Measurements from ENCODE around the gene SLC27A4.
"Not testable (repeated sequence)": the region's sequence is repeated elsewhere in the genome, so short reads cannot be mapped to it uniquely, and the experiment has no call there.

SLC27A4 gene

DNA sequence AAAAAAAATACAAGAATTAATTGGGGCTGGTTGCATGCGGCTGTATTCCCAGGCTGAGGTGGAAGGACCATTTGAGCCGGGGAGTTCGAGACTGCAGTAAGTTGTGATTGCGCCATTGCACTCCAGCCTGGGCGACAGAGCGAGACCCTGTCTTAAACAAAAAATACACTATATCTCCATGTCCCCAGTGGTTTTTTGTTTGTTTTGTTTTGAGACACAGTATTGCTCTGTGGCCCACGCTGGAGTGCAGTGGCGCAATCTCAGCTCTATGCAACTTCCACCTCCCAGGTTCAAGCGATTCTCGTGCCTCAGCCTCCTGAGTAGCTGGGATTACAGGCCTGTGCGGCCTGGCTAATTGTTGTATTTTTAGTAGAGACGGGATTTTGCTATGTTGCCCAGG lies 16.5 kb upstream of the SLC27A4 start:
- no peak for TF ChIP-seq CTCF (IDR thresholded peaks at IDR 0.05; ENCODE audit: extremely low read depth, insufficient read depth, missing control alignments)
- in situ Hi-C loops (cut with MboI; ENCODE audit: low pct_unique_long_range_greater_than_20kb, low sequenced_read_pairs, unreplicated experiment): no loop called here
- no peak for DNase-seq (ENCODE audit: low spot score)

DNA sequence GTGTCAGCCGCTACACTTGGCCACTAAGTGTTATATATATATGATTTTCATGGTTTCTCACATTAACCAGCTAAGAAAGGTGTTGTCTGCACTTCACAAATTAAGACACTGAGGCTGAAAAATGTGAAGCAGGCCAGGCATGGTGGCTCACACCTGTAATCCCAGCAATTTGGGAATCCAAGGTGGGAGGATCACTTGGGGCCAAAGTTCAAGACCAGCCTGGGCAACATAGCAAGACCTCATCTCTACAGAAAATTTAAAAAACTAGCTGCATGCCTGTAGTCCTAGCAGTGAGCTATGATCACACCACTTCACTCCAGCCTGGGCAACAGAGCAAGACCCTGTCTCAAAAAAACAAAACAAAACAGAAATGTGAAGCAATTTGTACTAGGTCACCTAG lies 15.9 kb upstream of the SLC27A4 start:
- DNase-seq (ENCODE audit: low spot score): no peak
- in situ Hi-C loops (cut with MboI; ENCODE audit: low pct_unique_long_range_greater_than_20kb, low sequenced_read_pairs, unreplicated experiment): no loop called here
- no peak for TF ChIP-seq CTCF (IDR thresholded peaks at IDR 0.05; ENCODE audit: extremely low read depth, insufficient read depth, missing control alignments)

DNA sequence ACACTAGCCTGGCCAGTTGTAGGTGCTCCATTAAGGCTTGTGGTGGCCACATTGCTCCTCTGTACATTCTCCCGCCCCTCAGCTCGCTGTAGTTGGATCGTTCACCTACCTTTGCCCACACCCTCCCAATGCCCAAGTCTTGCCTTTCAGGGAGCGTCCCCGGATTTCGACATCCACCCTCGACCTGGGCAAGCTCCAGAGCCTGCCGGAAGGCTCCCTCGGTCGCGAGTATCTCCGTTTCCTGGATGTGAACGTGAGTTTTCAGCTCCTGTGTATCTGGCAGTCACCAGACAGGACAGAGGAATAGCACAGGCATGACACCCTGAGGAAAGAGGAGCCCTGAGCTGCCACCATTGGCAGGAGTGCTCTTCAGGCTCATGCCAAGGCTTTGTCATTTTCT lies 14.7 kb upstream of the SLC27A4 start:
- in situ Hi-C loops (cut with MboI; ENCODE audit: low pct_unique_long_range_greater_than_20kb, low sequenced_read_pairs, unreplicated experiment): no loop called here
- no peak for DNase-seq (ENCODE audit: low spot score)
- no peak for TF ChIP-seq CTCF (IDR thresholded peaks at IDR 0.05; ENCODE audit: extremely low read depth, insufficient read depth, missing control alignments)

- TF ChIP-seq CTCF (IDR thresholded peaks at IDR 0.05; ENCODE audit: extremely low read depth, insufficient read depth, missing control alignments): no peak
- DNase-seq (ENCODE audit: low spot score): no peak
- in situ Hi-C loops (cut with MboI; ENCODE audit: low pct_unique_long_range_greater_than_20kb, low sequenced_read_pairs, unreplicated experiment): no loop called here
Measured at GRCh38 chr9:128333451-128333869, 6.9 kb upstream of the SLC27A4 start.

DNA sequence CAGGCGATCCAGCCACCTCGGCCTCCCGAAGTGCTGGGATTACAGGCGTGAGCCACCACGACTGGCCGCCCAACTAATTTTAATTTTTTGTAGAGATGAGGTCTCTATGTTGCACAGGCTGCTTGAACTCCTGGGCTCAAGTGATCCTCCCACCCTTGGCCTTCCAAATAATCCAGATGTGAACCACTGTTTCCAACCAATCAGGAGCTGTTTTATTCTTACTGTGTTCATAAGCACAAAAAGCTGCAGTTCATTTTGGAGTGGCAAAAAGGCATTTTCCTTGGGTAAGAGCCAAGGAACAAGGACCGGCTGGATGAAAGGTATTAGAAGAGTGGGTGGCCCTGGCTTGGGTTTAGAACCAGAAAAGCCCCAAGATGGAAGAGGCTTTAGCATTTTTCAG lies 5.2 kb upstream of the SLC27A4 start:
- no peak for DNase-seq (ENCODE audit: low spot score)
- in situ Hi-C loops (cut with MboI; ENCODE audit: low pct_unique_long_range_greater_than_20kb, low sequenced_read_pairs, unreplicated experiment): no loop called here
- TF ChIP-seq CTCF (IDR thresholded peaks at IDR 0.05; ENCODE audit: extremely low read depth, insufficient read depth, missing control alignments): no peak

DNA sequence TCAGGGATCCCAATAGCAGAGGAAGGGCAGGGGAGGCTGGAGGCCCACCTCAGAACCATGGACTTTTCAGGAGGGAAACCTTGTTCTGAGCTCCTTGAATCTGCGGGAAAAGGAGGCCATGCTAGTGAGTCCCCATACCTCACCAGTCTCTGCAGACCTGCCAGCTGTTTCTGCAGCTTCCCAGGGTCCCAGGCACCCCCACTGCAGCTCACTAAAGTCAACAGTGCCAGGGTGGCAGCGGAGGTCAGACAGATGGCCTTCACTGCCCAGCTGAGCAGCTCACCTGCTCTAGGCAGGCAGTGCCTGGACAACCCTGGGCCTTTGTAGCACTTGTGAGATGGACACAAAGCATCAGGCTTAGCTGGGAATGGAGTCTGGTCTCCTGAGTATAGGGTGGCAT lies 4.4 kb upstream of the SLC27A4 start:
- no peak for DNase-seq (ENCODE audit: low spot score)
- TF ChIP-seq CTCF (IDR thresholded peaks at IDR 0.05; ENCODE audit: extremely low read depth, insufficient read depth, missing control alignments): no peak
- in situ Hi-C loops (cut with MboI; ENCODE audit: low pct_unique_long_range_greater_than_20kb, low sequenced_read_pairs, unreplicated experiment): no loop called here

- in situ Hi-C loops (cut with MboI; ENCODE audit: low pct_unique_long_range_greater_than_20kb, low sequenced_read_pairs, unreplicated experiment): no loop called here
- DNase-seq (ENCODE audit: low spot score): no peak
- no peak for TF ChIP-seq CTCF (IDR thresholded peaks at IDR 0.05; ENCODE audit: extremely low read depth, insufficient read depth, missing control alignments)
Measured at GRCh38 chr9:128337936-128338335, 2.4 kb upstream of the SLC27A4 start.

GRCh38 chr9:128338852-128339614 lies 1.3 kb upstream of the SLC27A4 start:
- DNase-seq (ENCODE audit: low spot score); in situ Hi-C loops (cut with MboI; ENCODE audit: low pct_unique_long_range_greater_than_20kb, low sequenced_read_pairs, unreplicated experiment): not testable (repeated sequence)
